ENCODE measurements around the gene VAT1L.

DNA sequence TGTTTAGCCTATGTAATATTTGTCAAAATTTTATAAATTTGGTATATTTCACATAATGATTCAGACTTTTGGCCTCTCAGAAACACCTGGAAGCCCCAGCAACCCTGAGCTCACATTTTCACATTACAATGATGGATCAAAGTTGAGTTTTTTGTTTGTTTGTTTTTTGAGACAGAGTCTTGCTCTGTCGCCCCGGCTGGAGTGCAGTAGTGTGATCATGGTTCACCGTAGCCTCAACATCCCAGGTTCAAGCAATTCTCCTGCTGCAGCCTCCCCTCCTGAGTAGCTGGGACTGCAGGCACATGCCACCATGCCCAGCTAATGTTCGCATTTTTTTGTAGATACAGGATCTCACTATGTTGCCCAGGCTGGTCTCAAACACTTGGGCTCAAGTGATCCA is 10.6 kb upstream of the VAT1L start:
- TF ChIP-seq, protein P1, sequence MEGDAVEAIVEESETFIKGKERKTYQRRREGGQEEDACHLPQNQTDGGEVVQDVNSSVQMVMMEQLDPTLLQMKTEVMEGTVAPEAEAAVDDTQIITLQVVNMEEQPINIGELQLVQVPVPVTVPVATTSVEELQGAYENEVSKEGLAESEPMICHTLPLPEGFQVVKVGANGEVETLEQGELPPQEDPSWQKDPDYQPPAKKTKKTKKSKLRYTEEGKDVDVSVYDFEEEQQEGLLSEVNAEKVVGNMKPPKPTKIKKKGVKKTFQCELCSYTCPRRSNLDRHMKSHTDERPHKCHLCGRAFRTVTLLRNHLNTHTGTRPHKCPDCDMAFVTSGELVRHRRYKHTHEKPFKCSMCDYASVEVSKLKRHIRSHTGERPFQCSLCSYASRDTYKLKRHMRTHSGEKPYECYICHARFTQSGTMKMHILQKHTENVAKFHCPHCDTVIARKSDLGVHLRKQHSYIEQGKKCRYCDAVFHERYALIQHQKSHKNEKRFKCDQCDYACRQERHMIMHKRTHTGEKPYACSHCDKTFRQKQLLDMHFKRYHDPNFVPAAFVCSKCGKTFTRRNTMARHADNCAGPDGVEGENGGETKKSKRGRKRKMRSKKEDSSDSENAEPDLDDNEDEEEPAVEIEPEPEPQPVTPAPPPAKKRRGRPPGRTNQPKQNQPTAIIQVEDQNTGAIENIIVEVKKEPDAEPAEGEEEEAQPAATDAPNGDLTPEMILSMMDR (IDR thresholded peaks at IDR 0.05 in 8 of 11, conservative IDR thresholded peaks at IDR 0.05 in 3 of 11), result no peak
- TF ChIP-seq POLR2A (IDR thresholded peaks at IDR 0.05) (no peak), POLR2AphosphoS5 (IDR thresholded peaks at IDR 0.05) (no peak)

Data from spleen (tissue), 7 donors.